Stimulated activated naive B cell treated with anti-CD40 and anti-IgM and Interleukin-4, amounts not matched to agents 10 μg/mL and 1 μg/mL and 100 μg/mL, for 72 hours (primary cell): ENCODE data around the gene CHEK1.
"Not testable (repeated sequence)": the region's sequence is repeated elsewhere in the genome, so short reads cannot be mapped to it uniquely, and the experiment has no call there.

Experiments
- ATAC-seq, 2 donors: fragments of 150-1000 bp; cut with Tn5 transposase; replicated peaks; 2 replicates each; pipeline ENCODE4 v1.10.0; 2021; ENCODE audit warnings: moderate library complexity in 1 of 2
- DNase-seq: peaks from one replicate; pipeline ENCODE4 v3.0.0; 2021
- H3K27ac Mint-ChIP-seq: one replicate; pipeline ENCODE4 v1.8.0; 2022; ENCODE audit warnings: mild to moderate bottlenecking, mixed read lengths
- H3K27me3 Mint-ChIP-seq, 2 donors: one replicate each; pipeline ENCODE4 v1.8.0; 2022; ENCODE audit warnings: mixed read lengths in 2 of 2
- H3K36me3 Mint-ChIP-seq, 2 donors: one replicate each; pipeline ENCODE4 v1.8.0; 2022; ENCODE audit warnings: mixed read lengths in 2 of 2, mild to moderate bottlenecking in 1 of 2
- H3K4me1 Mint-ChIP-seq, 2 donors: one replicate each; pipeline ENCODE4 v1.8.0; 2022; ENCODE audit warnings: mixed read lengths in 2 of 2, mild to moderate bottlenecking in 1 of 2
- H3K4me3 Mint-ChIP-seq, 2 donors: one replicate each; pipeline ENCODE4 v1.8.0; 2022; ENCODE audit warnings: mild to moderate bottlenecking in 2 of 2, mixed read lengths in 2 of 2, moderate library complexity in 1 of 2
- H3K9me3 Mint-ChIP-seq, 2 donors: one replicate each; pipeline ENCODE4 v1.8.0; 2022; ENCODE audit warnings: mixed read lengths in 2 of 2, mild to moderate bottlenecking in 1 of 2

CHEK1 gene

DNA sequence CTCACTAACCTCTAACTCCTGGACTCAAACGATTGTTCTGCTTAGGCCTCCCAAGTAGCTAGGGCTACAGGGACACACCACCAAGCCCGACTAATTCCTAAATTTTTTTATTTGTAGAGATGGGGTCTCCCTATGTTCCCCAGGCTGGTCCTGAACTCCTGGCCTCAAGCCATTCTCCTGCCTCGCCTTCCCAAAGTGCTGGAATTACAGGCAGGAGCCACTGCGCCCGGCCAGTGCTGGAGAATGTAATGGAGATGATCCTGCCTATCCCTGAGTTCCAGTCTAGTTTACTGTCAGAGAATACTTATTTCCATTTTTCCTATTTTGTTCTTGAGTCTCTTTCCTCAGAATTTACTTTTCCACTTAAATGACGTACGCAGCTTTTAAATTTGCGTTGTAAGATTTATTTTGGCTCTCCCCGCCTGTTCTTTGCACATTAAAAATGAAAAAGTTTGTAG, at the start of gene CHEK1:
Gene CHEK1, plus strand, starts transcription at position 408 of the 458 bp plus-strand sequence. CDS start 1,606 bp downstream, outside the sequence.
- Mint-ChIP-seq H3K36me3 (peaks cover 11 to 39% of the 10 kb centered on the region in 2 donors), H3K4me3 (peak within 1 kb of the TSS; percentile 87 to 90), H3K4me1 (peaks cover 13 to 31% of the 10 kb centered on the region in 2 donors), H3K27ac (peak within 1 kb of the TSS; percentile 96), H3K27me3 (no peaks in the 10 kb centered on the region), H3K9me3 (no peaks in the 10 kb centered on the region)
- ATAC-seq (no peak), DNase-seq (no peak)

DNA sequence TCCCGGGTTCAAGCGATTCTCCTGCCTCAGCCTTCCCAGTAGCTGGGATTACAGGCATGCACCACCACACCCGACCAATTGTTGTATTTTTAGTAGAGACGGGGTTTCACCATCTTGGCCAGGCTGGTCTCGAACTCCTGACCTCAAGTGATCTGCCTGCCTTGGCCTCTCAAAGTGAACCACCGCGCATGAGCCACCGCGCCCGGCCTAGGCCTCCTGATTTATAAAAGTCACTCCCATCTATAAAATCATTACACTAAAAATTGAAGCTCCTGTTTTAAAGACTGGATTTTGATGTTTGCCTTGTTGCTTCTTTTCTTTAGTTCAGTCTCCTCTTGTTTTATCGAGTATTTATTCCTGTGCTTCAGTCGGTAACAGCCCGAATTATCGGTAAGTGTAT, 47.8 kb upstream of the CHEK1 start:
- not testable (repeated sequence) for H3K27ac Mint-ChIP-seq, DNase-seq, H3K27me3 Mint-ChIP-seq, H3K9me3 Mint-ChIP-seq, ATAC-seq, H3K4me3 Mint-ChIP-seq, H3K4me1 Mint-ChIP-seq
- H3K36me3 Mint-ChIP-seq, result peaks cover 33 to 41% of the 10 kb centered on the region in 2 donors

- ATAC-seq (no peak), DNase-seq (no peak)
- H3K36me3 Mint-ChIP-seq, result peaks cover 34 to 44% of the 10 kb centered on the region in 2 donors
- no peaks in the 10 kb centered on the region for H3K4me1 Mint-ChIP-seq
- no peak overlapping the region for H3K4me3 Mint-ChIP-seq
- H3K27me3 Mint-ChIP-seq, result no peaks in the 10 kb centered on the region
- no peaks in the 10 kb centered on the region for H3K9me3 Mint-ChIP-seq
- H3K27ac Mint-ChIP-seq, result no peak overlapping the region
Observed at GRCh38 chr11:125578783-125579182, 46.2 kb upstream of the CHEK1 start.

- Mint-ChIP-seq H3K4me3 (no peak overlapping the region), H3K27me3 (no peaks in the 10 kb centered on the region), H3K9me3 (no peaks in the 10 kb centered on the region), H3K27ac (no peak overlapping the region), H3K4me1 (no peaks in the 10 kb centered on the region), H3K36me3 (peaks cover 34 to 45% of the 10 kb centered on the region in 2 donors)
- ATAC-seq (no peak), DNase-seq (no peak)
Observed at GRCh38 chr11:125579811-125580210, 45.2 kb upstream of the CHEK1 start.

- Mint-ChIP-seq H3K36me3 (peaks cover 25 to 29% of the 10 kb centered on the region in 2 donors), H3K27me3 (no peaks in the 10 kb centered on the region)
- ATAC-seq, result no peak
Observed at GRCh38 chr11:125583496-125583895, 41.5 kb upstream of the CHEK1 start.

GRCh38 chr11:125585487-125585886, 39.5 kb upstream of the CHEK1 start:
- H3K27ac Mint-ChIP-seq, result peak overlapping the region; percentile 42
- H3K36me3 Mint-ChIP-seq, result peaks cover 18 to 21% of the 10 kb centered on the region in 2 donors
- peaks cover 4 to 7% of the 10 kb centered on the region in 2 donors for H3K4me1 Mint-ChIP-seq
- no peak for ATAC-seq
- H3K9me3 Mint-ChIP-seq, result no peaks in the 10 kb centered on the region
- no peaks in the 10 kb centered on the region for H3K27me3 Mint-ChIP-seq
- H3K4me3 Mint-ChIP-seq, result no peak overlapping the region
- DNase-seq, result no peak

More at GRCh38 chr11:125583496-125583895, 41.5 kb upstream of the CHEK1 start:
- DNase-seq, result no peak
- Mint-ChIP-seq H3K4me1 (peaks cover 3 to 6% of the 10 kb centered on the region in 2 donors), H3K9me3 (no peaks in the 10 kb centered on the region), H3K4me3 (no peak overlapping the region), H3K27ac (no peak overlapping the region)

DNA sequence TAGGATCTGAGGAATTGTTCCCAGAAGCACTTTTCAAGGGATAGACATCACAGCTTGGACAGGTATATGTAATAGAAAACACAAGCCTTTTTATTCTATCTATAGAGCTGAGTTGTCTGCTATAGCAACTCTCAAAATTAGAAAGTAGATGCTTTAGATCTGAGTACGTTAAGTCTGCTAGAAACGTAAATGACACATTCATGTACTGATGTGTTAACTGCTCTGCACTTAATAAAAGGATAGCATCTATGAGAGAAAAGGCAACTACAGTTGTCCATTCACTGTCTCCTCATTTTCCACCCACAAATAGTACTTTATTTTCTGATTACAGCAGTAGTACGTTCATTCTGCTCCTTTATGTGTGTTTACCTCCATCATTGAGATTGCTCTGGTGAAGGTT, 38.3 kb upstream of the CHEK1 start:
- no peak overlapping the region for H3K4me3 Mint-ChIP-seq
- no peaks in the 10 kb centered on the region for H3K9me3 Mint-ChIP-seq
- H3K36me3 Mint-ChIP-seq, result peaks cover 21 to 24% of the 10 kb centered on the region in 2 donors
- H3K27ac Mint-ChIP-seq, result no peak overlapping the region
- DNase-seq (no peak), ATAC-seq (no peak)
- H3K4me1 Mint-ChIP-seq, result peaks cover 4 to 13% of the 10 kb centered on the region in 2 donors
- no peaks in the 10 kb centered on the region for H3K27me3 Mint-ChIP-seq

DNA sequence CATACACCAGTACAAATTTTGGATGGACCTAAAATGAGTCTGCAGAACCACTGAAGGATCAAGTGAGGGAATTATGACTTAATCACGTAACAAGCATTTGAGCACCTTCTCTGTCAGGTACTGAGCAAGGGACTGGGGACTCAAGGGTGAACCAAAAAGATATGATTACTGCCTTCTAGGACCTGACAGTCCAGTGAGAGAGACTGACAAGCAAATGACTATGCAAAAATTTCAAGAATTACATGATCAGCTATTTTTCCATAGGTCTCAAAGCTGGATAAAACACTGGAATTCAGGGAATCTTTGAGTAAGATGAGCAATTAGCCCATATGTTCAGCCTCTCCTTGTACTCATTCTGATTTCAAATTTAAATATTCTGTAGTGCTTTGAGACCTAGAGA, 37.5 kb upstream of the CHEK1 start:
- DNase-seq (no peak), ATAC-seq (no peak)
- Mint-ChIP-seq H3K27ac (no peak overlapping the region), H3K27me3 (no peaks in the 10 kb centered on the region), H3K36me3 (peaks cover 22 to 30% of the 10 kb centered on the region in 2 donors), H3K4me1 (peaks cover 4 to 13% of the 10 kb centered on the region in 2 donors), H3K4me3 (no peak overlapping the region), H3K9me3 (no peaks in the 10 kb centered on the region)

DNA sequence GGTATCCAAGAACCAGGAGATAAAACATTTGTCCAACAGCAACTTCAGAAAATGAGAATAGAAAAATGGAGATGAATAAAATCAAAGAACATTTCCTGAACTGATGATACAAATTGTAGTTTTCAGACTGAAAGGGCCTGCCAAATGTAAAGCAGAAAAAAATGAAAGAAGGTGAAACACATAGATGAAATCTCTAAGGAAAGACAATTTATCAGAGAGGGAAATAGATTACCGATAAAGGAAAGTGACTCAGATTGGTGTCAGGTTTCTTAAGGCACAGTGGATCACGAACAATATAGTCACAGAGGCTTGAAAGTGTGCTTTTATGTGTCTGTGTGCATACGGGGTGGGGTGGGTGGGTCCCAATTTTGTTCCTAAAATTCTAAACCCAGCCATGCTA, 36.5 kb upstream of the CHEK1 start:
- no peak for DNase-seq
- Mint-ChIP-seq H3K27ac (no peak overlapping the region), H3K36me3 (peaks cover 22 to 34% of the 10 kb centered on the region in 2 donors), H3K4me3 (no peak overlapping the region), H3K4me1 (peaks cover 9 to 19% of the 10 kb centered on the region in 2 donors), H3K9me3 (no peaks in the 10 kb centered on the region), H3K27me3 (no peaks in the 10 kb centered on the region)
- ATAC-seq, result no peak

GRCh38 chr11:125591649-125592304, 33.2 kb upstream of the CHEK1 start:
- DNase-seq (peak; percentile 38), ATAC-seq (peak; percentile 36)
- H3K4me1 Mint-ChIP-seq, result peaks cover 23 to 51% of the 10 kb centered on the region in 2 donors
- peak overlapping the region; percentile 100 for H3K27ac Mint-ChIP-seq
- no peaks in the 10 kb centered on the region for H3K9me3 Mint-ChIP-seq
- no peaks in the 10 kb centered on the region for H3K27me3 Mint-ChIP-seq
- H3K4me3 Mint-ChIP-seq, result peak overlapping the region; percentile 93 to 100
- peaks cover 22 to 41% of the 10 kb centered on the region in 2 donors for H3K36me3 Mint-ChIP-seq

- Mint-ChIP-seq H3K36me3 (peaks cover 22 to 49% of the 10 kb centered on the region in 2 donors), H3K27ac (peak within 1 kb of the TSS; percentile 100), H3K27me3 (no peaks in the 10 kb centered on the region), H3K9me3 (no peaks in the 10 kb centered on the region), H3K4me1 (peaks cover 24 to 55% of the 10 kb centered on the region in 2 donors), H3K4me3 (peak within 1 kb of the TSS; percentile 93 to 100)
- DNase-seq, result peak; percentile 99
- peak; percentile 93 to 94 for ATAC-seq
Observed at GRCh38 chr11:125592305-125593113, 32.5 kb upstream of the CHEK1 start, which contains the start of gene STT3A. Gene STT3A, plus strand, starts transcription at chr11:125592852. Its CDS starts 3,064 bp downstream, at chr11:125595916.

DNA sequence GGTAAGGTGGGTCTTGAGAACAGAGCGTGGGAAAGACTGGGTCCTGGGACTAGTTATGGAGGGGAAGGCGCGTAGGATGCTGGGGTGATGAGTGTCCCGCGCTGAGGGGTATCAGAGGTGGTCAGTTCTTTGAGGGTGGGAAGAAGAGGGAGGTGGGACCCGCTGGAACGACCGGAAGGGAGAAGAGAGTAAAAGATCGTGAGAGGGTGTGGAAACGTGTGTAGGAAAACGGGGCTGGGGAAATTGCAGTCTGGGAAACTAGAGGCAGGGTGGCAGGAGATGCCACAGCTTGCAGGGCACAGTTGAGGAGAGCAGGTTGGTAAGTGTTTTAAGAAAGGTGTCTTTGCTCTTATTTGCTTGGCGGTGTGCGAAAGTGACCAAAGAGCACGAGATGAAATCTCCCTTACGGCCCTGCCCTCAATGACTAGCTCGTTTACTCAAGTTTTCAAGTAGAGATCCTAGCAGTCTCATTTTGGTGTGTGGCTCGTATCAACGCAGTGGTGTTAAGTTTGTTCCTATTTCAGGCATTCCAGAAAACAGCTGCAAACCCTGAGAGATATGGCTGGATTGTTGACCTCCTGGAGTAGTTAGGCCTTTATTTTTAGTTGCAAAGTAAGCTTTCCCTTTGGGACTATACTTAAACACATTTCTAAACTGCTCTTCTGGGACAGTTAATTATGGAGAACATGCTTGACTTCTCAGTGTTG, 31.7 kb upstream of the CHEK1 start:
- ATAC-seq, result peak; percentile 2 to 3
- peak overlapping the region; percentile 93 to 100 for H3K4me3 Mint-ChIP-seq
- no peak for DNase-seq
- peak overlapping the region; percentile 100 for H3K27ac Mint-ChIP-seq
- H3K27me3 Mint-ChIP-seq, result no peaks in the 10 kb centered on the region
- peaks cover 25 to 55% of the 10 kb centered on the region in 2 donors for H3K36me3 Mint-ChIP-seq
- H3K9me3 Mint-ChIP-seq, result no peaks in the 10 kb centered on the region
- H3K4me1 Mint-ChIP-seq, result peaks cover 23 to 52% of the 10 kb centered on the region in 2 donors

DNA sequence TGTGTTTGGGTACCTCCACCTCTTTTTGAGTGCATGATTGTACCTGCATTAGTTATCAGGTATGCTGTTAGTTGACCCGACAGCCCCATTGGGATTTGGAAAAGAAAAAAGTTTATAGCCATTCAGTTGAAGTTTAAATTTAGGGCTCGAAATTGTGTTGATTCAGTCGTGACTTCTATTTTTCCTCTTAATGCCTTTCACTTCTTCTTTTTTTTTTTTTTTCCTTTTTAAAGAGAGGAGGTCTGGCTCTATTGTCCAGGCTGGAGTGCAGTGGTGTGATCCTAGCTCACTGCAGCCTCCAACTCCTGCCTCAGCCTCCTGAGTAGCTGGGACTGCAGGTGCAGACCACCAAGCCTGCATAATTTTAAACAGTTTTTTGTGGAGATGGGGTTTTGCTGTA, 30.0 kb upstream of the CHEK1 start:
- Mint-ChIP-seq H3K36me3 (peaks cover 29 to 63% of the 10 kb centered on the region in 2 donors), H3K4me3 (peak overlapping the region; percentile 72 to 74), H3K27me3 (no peaks in the 10 kb centered on the region), H3K4me1 (peaks cover 23 to 48% of the 10 kb centered on the region in 2 donors), H3K9me3 (no peaks in the 10 kb centered on the region), H3K27ac (peak overlapping the region; percentile 26)
- DNase-seq (no peak), ATAC-seq (no peak)

DNA sequence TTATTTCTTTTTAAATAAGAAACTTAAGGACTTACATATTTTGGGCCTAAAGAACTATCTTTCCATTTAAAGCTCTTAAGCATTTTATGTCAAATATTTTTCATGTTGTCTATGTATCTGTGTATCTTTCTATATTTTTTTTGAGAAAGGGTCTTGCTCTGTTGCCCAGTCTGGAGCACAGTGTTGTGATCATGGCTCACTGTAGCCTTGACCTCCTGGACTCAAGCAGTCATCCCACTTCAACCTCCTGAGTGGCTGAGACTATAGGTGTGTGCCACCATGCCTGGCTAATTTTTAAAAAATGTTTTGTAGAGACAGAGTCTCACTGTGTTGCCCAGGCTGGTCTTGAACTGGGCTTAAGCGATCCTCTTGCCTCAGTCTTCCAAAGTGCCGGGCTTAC, 24.3 kb upstream of the CHEK1 start:
- Mint-ChIP-seq H3K27ac (no peak overlapping the region), H3K36me3 (peaks cover 36 to 49% of the 10 kb centered on the region in 2 donors), H3K27me3 (no peaks in the 10 kb centered on the region), H3K9me3 (no peaks in the 10 kb centered on the region), H3K4me3 (no peak overlapping the region), H3K4me1 (peaks cover 11 to 22% of the 10 kb centered on the region in 2 donors)
- ATAC-seq (no peak), DNase-seq (no peak)
